Liver (tissue), 9 donors: ENCODE data around the gene FOXD2. TPM values are rescaled to one million over a fixed set of nuclear protein-coding genes. Genes with fewer than 3 reads are reported as not detected.

Experiments
- DNase-seq: peaks from one replicate; pipeline ENCODE4 v3.0.0-alpha.2; 2017; ENCODE audit warnings: low spot score
- H3K27ac ChIP-seq, 2 donors: one replicate each; pipeline ENCODE4 v1.7.0; 2013; ENCODE audit warnings: inconsistent platforms in 2 of 2, low read length in 2 of 2, control low read depth in 1 of 2, low read depth in 1 of 2, mild to moderate bottlenecking in 1 of 2
- H3K27me3 ChIP-seq, 4 donors: one replicate each; pipeline versions ENCODE4 v1.6.1 to v1.7.0; 2013; ENCODE audit warnings: low read length in 3 of 4, inconsistent platforms in 1 of 4, mild to moderate bottlenecking in 1 of 4, moderate library complexity in 1 of 4; ENCODE audit not compliant: control insufficient read depth in 4 of 4, insufficient read depth in 4 of 4
- H3K36me3 ChIP-seq, 4 donors: one replicate each; pipeline versions ENCODE4 v1.6.1 to v1.7.0; 2013; ENCODE audit warnings: low read length in 3 of 4, mild to moderate bottlenecking in 3 of 4, low read depth in 1 of 4, moderate library complexity in 1 of 4; ENCODE audit not compliant: control insufficient read depth in 4 of 4, insufficient read depth in 3 of 4
- H3K4me1 ChIP-seq, 4 donors: one replicate each; pipeline versions ENCODE4 v1.6.1 to v1.7.0; 2013; ENCODE audit warnings: low read length in 3 of 4, mild to moderate bottlenecking in 3 of 4, moderate library complexity in 1 of 4; ENCODE audit not compliant: control insufficient read depth in 4 of 4, insufficient read depth in 4 of 4
- H3K4me3 ChIP-seq, 3 donors: one replicate each; pipeline versions ENCODE4 v1.6.1 to v1.7.0; 2013; ENCODE audit warnings: low read length in 3 of 3, control low read depth in 1 of 3, low read depth in 1 of 3, mild to moderate bottlenecking in 1 of 3
- H3K9ac ChIP-seq, 2 donors: one replicate each; pipeline ENCODE4 v1.7.0; 2013; ENCODE audit warnings: low read length in 2 of 2, mild to moderate bottlenecking in 2 of 2, moderate library complexity in 2 of 2, control low read depth in 1 of 2, low read depth in 1 of 2
- H3K9me3 ChIP-seq, 4 donors: one replicate each; pipeline versions ENCODE4 v1.6.1 to v1.7.0; 2013; ENCODE audit warnings: low read length in 3 of 4; ENCODE audit not compliant: control insufficient read depth in 4 of 4
- CTCF ChIP-seq: fragments of 150-350 bp; IDR thresholded peaks from 2 replicates; pipeline ENCODE4 v1.5.1; 2017; ENCODE audit warnings: improper control_type of control experiment, low read depth, low read length; ENCODE audit not compliant: missing input control
- EGR1 ChIP-seq, 2 donors: IDR thresholded peaks; 2 replicates each; pipeline ENCODE4 v1.6.1; 2016 to 2018; ENCODE audit warnings: antibody characterized with exemption in 2 of 2, low read depth in 2 of 2
- FOXA1 ChIP-seq: IDR thresholded peaks from 2 replicates; pipeline ENCODE4 v1.6.1; 2016; ENCODE audit warnings: antibody characterized with exemption
- FOXA2 ChIP-seq: IDR thresholded peaks from 2 replicates; pipeline ENCODE4 v1.6.1; 2016; ENCODE audit warnings: antibody characterized with exemption
- GABPA ChIP-seq, 2 donors: IDR thresholded peaks in 1 of 2; conservative IDR thresholded peaks in 1 of 2; 2 replicates each; pipeline ENCODE4 v1.6.1; 2016; ENCODE audit warnings: antibody characterized with exemption in 2 of 2, mild to moderate bottlenecking in 1 of 2, moderate library complexity in 1 of 2
- HNF4A ChIP-seq, 2 donors: conservative IDR thresholded peaks; 2 replicates each; pipeline ENCODE4 v1.6.1; 2016; ENCODE audit warnings: antibody characterized with exemption in 2 of 2, mild to moderate bottlenecking in 2 of 2
- NR2F2 ChIP-seq: IDR thresholded peaks from 2 replicates; pipeline ENCODE4 v1.6.1; 2016; ENCODE audit warnings: antibody characterized with exemption
- RAD21 ChIP-seq, 2 donors: IDR thresholded peaks; 2 replicates each; pipeline ENCODE4 v1.6.1; 2016; ENCODE audit warnings: antibody characterized with exemption in 2 of 2, mild to moderate bottlenecking in 2 of 2
- RXRA ChIP-seq, 2 donors: IDR thresholded peaks; 2 replicates each; pipeline ENCODE4 v1.6.1; 2017 to 2018; ENCODE audit warnings: antibody characterized with exemption in 2 of 2, mild to moderate bottlenecking in 1 of 2
- SP1 ChIP-seq: IDR thresholded peaks from 2 replicates; pipeline ENCODE4 v1.6.1; 2018; ENCODE audit warnings: antibody characterized with exemption, mild to moderate bottlenecking
- TAF1 ChIP-seq: conservative IDR thresholded peaks from 2 replicates; pipeline ENCODE4 v1.6.1; 2016; ENCODE audit warnings: antibody characterized with exemption, mild to moderate bottlenecking
- YY1 ChIP-seq: IDR thresholded peaks from 2 replicates; pipeline ENCODE4 v1.6.1; 2016; ENCODE audit warnings: antibody characterized with exemption, mild to moderate bottlenecking
- WGBS: extraction: QIAGEN DNeasy Blood & Tissue Kit; methylation state at CpG from one replicate; pipeline ENCODE4 v1.1.7; 2013; 5-methylcytosine and 5-hydroxymethylcytosine counted together
- polyA plus RNA-seq, 2 donors: library from polyadenylated mRNA; stranded (reverse) in 1 of 2; unstranded in 1 of 2; fragments of 200-250 nt in 1 of 2; fragments of >200 nt in 1 of 2; fragmentation: Nextera tagmentation in 1 of 2; extraction: Ambion mirVana in 1 of 2; gene quantifications; one replicate each; pipeline versions ENCODE4 v1.2.1 to v1.2.3, GENCODE V29; 2013 to 2015
- total RNA-seq, 2 donors: library from RNA; depleted of rRNA; stranded (reverse); fragments of >200 nt; gene quantifications; one replicate each; pipeline ENCODE4 v1.2.3, GENCODE V29; 2014
- TF ChIP-seq, protein P1 (sequence below): IDR thresholded peaks from 2 replicates; pipeline ENCODE4 v1.6.1; 2016; ENCODE audit warnings: antibody characterized with exemption, mild to moderate bottlenecking
- TF ChIP-seq, protein P2 (sequence below): IDR thresholded peaks from 2 replicates; pipeline ENCODE4 v1.6.1; 2016; ENCODE audit warnings: antibody characterized with exemption
- TF ChIP-seq, protein P3 (sequence below): IDR thresholded peaks from 2 replicates; pipeline ENCODE4 v1.6.1; 2016; ENCODE audit warnings: antibody characterized with exemption
- donor health status: healthy.
- donor health status: healthy.
- donor health status: healthy.
- donor health status: healthy.
- donor health status: healthy.

FOXD2 gene
- total RNA-seq (under 1 TPM; 0.05 to 0.08 TPM), polyA plus RNA-seq (under 1 TPM in 1 of 2 donors, not detected in 1; 0.17 TPM)

- Histone ChIP-seq H3K27ac (peak within 1 kb of the TSS; percentile 64 to 81), H3K9me3 (no peaks in the 10 kb centered on the region), H3K27me3 (peaks cover 0 to 8% (median under 1%) of the 10 kb centered on the region in 4 donors), H3K9ac (peak within 1 kb of the TSS in 1 of 2 donors; percentile 63), H3K4me3 (peak within 1 kb of the TSS; percentile 61 to 73 (median 65)), H3K4me1 (peaks cover 8 to 27% (median 19%) of the 10 kb centered on the region in 4 donors), H3K36me3 (no peaks in the 10 kb centered on the region)
- under 1% methylated on average over 80 of the region's 80 CpGs for WGBS
- DNase-seq = peak; percentile 89
- TF ChIP-seq, protein P1, sequence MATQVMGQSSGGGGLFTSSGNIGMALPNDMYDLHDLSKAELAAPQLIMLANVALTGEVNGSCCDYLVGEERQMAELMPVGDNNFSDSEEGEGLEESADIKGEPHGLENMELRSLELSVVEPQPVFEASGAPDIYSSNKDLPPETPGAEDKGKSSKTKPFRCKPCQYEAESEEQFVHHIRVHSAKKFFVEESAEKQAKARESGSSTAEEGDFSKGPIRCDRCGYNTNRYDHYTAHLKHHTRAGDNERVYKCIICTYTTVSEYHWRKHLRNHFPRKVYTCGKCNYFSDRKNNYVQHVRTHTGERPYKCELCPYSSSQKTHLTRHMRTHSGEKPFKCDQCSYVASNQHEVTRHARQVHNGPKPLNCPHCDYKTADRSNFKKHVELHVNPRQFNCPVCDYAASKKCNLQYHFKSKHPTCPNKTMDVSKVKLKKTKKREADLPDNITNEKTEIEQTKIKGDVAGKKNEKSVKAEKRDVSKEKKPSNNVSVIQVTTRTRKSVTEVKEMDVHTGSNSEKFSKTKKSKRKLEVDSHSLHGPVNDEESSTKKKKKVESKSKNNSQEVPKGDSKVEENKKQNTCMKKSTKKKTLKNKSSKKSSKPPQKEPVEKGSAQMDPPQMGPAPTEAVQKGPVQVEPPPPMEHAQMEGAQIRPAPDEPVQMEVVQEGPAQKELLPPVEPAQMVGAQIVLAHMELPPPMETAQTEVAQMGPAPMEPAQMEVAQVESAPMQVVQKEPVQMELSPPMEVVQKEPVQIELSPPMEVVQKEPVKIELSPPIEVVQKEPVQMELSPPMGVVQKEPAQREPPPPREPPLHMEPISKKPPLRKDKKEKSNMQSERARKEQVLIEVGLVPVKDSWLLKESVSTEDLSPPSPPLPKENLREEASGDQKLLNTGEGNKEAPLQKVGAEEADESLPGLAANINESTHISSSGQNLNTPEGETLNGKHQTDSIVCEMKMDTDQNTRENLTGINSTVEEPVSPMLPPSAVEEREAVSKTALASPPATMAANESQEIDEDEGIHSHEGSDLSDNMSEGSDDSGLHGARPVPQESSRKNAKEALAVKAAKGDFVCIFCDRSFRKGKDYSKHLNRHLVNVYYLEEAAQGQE = no peak
- TF ChIP-seq, protein P2, sequence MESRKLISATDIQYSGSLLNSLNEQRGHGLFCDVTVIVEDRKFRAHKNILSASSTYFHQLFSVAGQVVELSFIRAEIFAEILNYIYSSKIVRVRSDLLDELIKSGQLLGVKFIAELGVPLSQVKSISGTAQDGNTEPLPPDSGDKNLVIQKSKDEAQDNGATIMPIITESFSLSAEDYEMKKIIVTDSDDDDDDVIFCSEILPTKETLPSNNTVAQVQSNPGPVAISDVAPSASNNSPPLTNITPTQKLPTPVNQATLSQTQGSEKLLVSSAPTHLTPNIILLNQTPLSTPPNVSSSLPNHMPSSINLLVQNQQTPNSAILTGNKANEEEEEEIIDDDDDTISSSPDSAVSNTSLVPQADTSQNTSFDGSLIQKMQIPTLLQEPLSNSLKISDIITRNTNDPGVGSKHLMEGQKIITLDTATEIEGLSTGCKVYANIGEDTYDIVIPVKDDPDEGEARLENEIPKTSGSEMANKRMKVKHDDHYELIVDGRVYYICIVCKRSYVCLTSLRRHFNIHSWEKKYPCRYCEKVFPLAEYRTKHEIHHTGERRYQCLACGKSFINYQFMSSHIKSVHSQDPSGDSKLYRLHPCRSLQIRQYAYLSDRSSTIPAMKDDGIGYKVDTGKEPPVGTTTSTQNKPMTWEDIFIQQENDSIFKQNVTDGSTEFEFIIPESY = no peak
- TF ChIP-seq RAD21 (IDR thresholded peaks at IDR 0.05) (peak; percentile 44 to 57), TAF1 (no peak), FOXA1 (no peak), FOXA2 (no peak), GABPA (IDR thresholded peaks at IDR 0.05 in 1 of 2, conservative IDR thresholded peaks at IDR 0.05 in 1 of 2) (no peak), SP1 (no peak), HNF4A (conservative IDR thresholded peaks at IDR 0.05) (no peak), YY1 (peak; percentile 18), NR2F2 (no peak), CTCF (peak; percentile 88), EGR1 (IDR thresholded peaks at IDR 0.05; ENCODE audit: low read depth in 2 of 2) (peak in 1 of 2 donors; percentile 16), RXRA (IDR thresholded peaks at IDR 0.05) (no peak)
- TF ChIP-seq, protein P3, sequence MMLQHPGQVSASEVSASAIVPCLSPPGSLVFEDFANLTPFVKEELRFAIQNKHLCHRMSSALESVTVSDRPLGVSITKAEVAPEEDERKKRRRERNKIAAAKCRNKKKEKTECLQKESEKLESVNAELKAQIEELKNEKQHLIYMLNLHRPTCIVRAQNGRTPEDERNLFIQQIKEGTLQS = no peak
These were observed at the start of gene FOXD2 for GRCh38 chr1:47437447-47438164. Gene FOXD2, plus strand, starts transcription at chr1:47438044. Its CDS starts 92 bp downstream, at chr1:47438136.
